Tibial artery (tissue), 4 donors: ENCODE data around the gene NOC4L.

Source experiments
- DNase-seq, 2 donors: peaks; one replicate each; pipeline ENCODE4 v3.0.0-alpha.2; 2019
- H3K27ac ChIP-seq, 2 donors: fragments of 200-600 bp; sonication (generic) in 1 of 2; 1 replicate in 1 of 2; 2 replicates in 1 of 2; pipeline ENCODE4 v1.5.1; 2018 to 2019; ENCODE audit warnings: mild to moderate bottlenecking in 1 of 2
- H3K27me3 ChIP-seq, 2 donors: fragments of 200-600 bp; sonication (generic) in 1 of 2; one replicate each; pipeline versions ENCODE4 v1.5.1 to v1.6.0; 2016 to 2019
- H3K36me3 ChIP-seq, 3 donors: fragments of 200-600 bp; sonication (generic) in 2 of 3; one replicate each; pipeline ENCODE4 v1.5.1; 2016 to 2019; ENCODE audit warnings: mild to moderate bottlenecking in 2 of 3
- H3K4me1 ChIP-seq, 4 donors: fragments of 200-600 bp; sonication (generic) in 2 of 4; 1 replicate in 3 of 4; 2 replicates in 1 of 4; pipeline ENCODE4 v1.5.1; 2016 to 2019
- H3K4me3 ChIP-seq, 2 donors: fragments of 200-600 bp; sonication (generic) in 1 of 2; 1 replicate in 1 of 2; 2 replicates in 1 of 2; pipeline ENCODE4 v1.5.1; 2018 to 2019; ENCODE audit warnings: mild to moderate bottlenecking in 2 of 2
- H3K9me3 ChIP-seq, 3 donors: fragments of 200-600 bp; sonication (generic) in 1 of 3; one replicate each; pipeline ENCODE4 v1.5.1; 2016 to 2019
- CTCF ChIP-seq, 2 experiments: fragments of 200-600 bp in 1 of 2; fragments of 450-650 bp in 1 of 2; IDR thresholded peaks; one replicate each; pipeline ENCODE4 v1.5.1; 2017 to 2019; ENCODE audit warnings: antibody characterized with exemption in 2 of 2, mild to moderate bottlenecking in 1 of 2, moderate library complexity in 1 of 2
- intact Hi-C: fragments of 100-400 bp; cut with DNase I; formaldehyde crosslinking; loops from one replicate; pipeline ENCODE4 v1.15.0; 2023; ENCODE audit warnings: low total_unique reads

Gene NOC4L

GRCh38 chr12:132110677-132111076 is 33.6 kb upstream of the NOC4L start:
- DNase-seq = no peak
- Histone ChIP-seq H3K9me3 (no peaks in the 10 kb centered on the region), H3K4me3 (no peak overlapping the region), H3K4me1 (no peaks in the 10 kb centered on the region), H3K36me3 (peaks cover 24 to 81% (median 54%) of the 10 kb centered on the region in 3 donors), H3K27ac (no peak overlapping the region), H3K27me3 (no peaks in the 10 kb centered on the region)
- intact Hi-C loops = no loop called here
- no peak for TF ChIP-seq CTCF (IDR thresholded peaks at IDR 0.05)

- H3K36me3 ChIP-seq = peaks cover 24 to 89% (median 62%) of the 10 kb centered on the region in 3 donors
- no peak for DNase-seq
- no peak overlapping the region for H3K27ac ChIP-seq
- no peak overlapping the region for H3K4me3 ChIP-seq
- no peaks in the 10 kb centered on the region for H3K4me1 ChIP-seq
- no peak for TF ChIP-seq CTCF (IDR thresholded peaks at IDR 0.05)
- H3K27me3 ChIP-seq = no peaks in the 10 kb centered on the region
- intact Hi-C loops = no loop called here
- no peaks in the 10 kb centered on the region for H3K9me3 ChIP-seq
These were observed 32.5 kb upstream of the NOC4L start for GRCh38 chr12:132111654-132112304.

GRCh38 chr12:132114667-132115066 is 29.6 kb upstream of the NOC4L start:
- DNase-seq = no peak
- Histone ChIP-seq H3K9me3 (no peaks in the 10 kb centered on the region), H3K27me3 (no peaks in the 10 kb centered on the region), H3K36me3 (peaks cover 24 to 97% (median 81%) of the 10 kb centered on the region in 3 donors), H3K27ac (no peak overlapping the region), H3K4me3 (no peak overlapping the region), H3K4me1 (no peaks in the 10 kb centered on the region)
- TF ChIP-seq CTCF (IDR thresholded peaks at IDR 0.05) = no peak
- intact Hi-C loops = no loop called here

- Histone ChIP-seq H3K27ac (no peak overlapping the region), H3K4me1 (no peaks in the 10 kb centered on the region), H3K36me3 (peaks cover 24 to 97% (median 81%) of the 10 kb centered on the region in 3 donors), H3K4me3 (no peak overlapping the region), H3K9me3 (no peaks in the 10 kb centered on the region), H3K27me3 (no peaks in the 10 kb centered on the region)
- no peak for DNase-seq
- intact Hi-C loops = no loop called here
- no peak for TF ChIP-seq CTCF (IDR thresholded peaks at IDR 0.05)
These were observed 28.8 kb upstream of the NOC4L start for GRCh38 chr12:132115500-132115899.

GRCh38 chr12:132116709-132117557 is 27.3 kb upstream of the NOC4L start:
- H3K27ac ChIP-seq = no peak overlapping the region
- no peak overlapping the region for H3K4me3 ChIP-seq
- H3K36me3 ChIP-seq = peaks cover 27 to 97% (median 83%) of the 10 kb centered on the region in 3 donors
- no peak for TF ChIP-seq CTCF (IDR thresholded peaks at IDR 0.05)
- DNase-seq = no peak
- intact Hi-C loops = no loop called here
- no peaks in the 10 kb centered on the region for H3K4me1 ChIP-seq
- H3K27me3 ChIP-seq = no peaks in the 10 kb centered on the region
- H3K9me3 ChIP-seq = no peaks in the 10 kb centered on the region
